G401 (cell line): Measurements from ENCODE around the gene NIPAL3. TPM values are rescaled to one million over a fixed set of nuclear protein-coding genes. Genes with fewer than 3 reads are reported as not detected.
"Not testable (repeated sequence)": the region's sequence is repeated elsewhere in the genome, so short reads cannot be mapped to it uniquely, and the experiment has no call there.

Source experiments
- DNase-seq: peaks from one replicate; pipeline ENCODE4 v3.0.0-alpha.2; 2015; ENCODE audit warnings: low spot score
- in situ Hi-C: cut with HindIII; loops from 2 replicates; pipeline ENCODE4 v1.10.0; 2016; ENCODE audit warnings: low sequenced_read_pairs, mixed read lengths
- total RNA-seq: library from RNA; depleted of rRNA; stranded (reverse); fragments of >200 nt; shearing (Covaris generic); gene quantifications from 2 replicates; pipeline ENCODE4 v1.2.3, GENCODE V29; 2014

The NIPAL3 gene
- total RNA-seq, 1 experiment from 2014 or later: 12.3 TPM

GRCh38 chr1:24476571-24476970, 61.0 kb downstream of the NIPAL3 start:
- no peak for DNase-seq
- in situ Hi-C loops: no loop called here

DNA sequence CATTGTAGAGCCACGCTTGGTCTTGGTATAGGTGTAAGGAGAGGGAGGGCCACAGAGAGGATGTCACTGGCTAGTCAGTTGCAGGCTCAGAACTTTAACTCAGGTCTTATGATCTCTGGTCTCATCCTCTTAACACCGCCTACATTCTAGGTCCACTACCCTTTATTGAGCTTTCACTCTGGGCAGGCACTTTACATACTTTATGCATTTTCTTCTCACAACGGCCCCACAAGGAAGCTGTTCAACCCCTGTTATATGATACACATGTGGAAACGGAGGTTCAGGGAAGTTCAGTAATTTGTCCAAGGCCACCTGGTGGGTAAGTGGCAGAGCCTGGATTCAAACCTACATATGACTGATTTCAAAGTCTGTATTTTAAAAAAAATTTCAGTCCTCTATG, 61.7 kb downstream of the NIPAL3 start:
- no peak for DNase-seq
- in situ Hi-C loops: no loop called here

- no peak for DNase-seq
- in situ Hi-C loops: no loop called here
These were observed 65.5 kb downstream of the NIPAL3 start for GRCh38 chr1:24481101-24481500.

GRCh38 chr1:24481843-24482610, 66.4 kb downstream of the NIPAL3 start:
- in situ Hi-C loops: no loop called here
- no peak for DNase-seq

- in situ Hi-C loops: no loop called here
These were observed 67.8 kb downstream of the NIPAL3 start for GRCh38 chr1:24483441-24483840.

DNA sequence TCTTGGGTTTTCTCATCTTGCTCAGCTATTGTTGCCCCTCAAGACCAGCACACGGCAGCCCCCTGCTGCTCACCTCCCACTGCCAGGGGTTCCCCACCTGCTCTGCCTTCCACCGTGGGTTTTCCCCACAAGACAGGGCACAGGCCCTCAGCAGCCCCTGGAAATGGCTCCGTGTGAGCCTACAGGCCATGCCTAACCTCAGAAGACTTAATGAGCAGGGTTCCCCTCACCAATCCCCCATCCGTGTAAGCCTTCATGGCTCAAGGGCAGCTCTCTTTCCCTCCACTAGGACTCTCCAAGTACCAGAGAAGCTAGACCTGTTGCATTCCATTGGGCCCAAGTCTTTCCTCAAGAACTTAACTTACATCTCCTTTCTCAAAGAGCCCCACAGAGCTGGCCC, 68.6 kb downstream of the NIPAL3 start:
- no peak for DNase-seq
- in situ Hi-C loops: no loop called here

More at GRCh38 chr1:24483441-24483840, 67.8 kb downstream of the NIPAL3 start:
- DNase-seq: no peak

DNA sequence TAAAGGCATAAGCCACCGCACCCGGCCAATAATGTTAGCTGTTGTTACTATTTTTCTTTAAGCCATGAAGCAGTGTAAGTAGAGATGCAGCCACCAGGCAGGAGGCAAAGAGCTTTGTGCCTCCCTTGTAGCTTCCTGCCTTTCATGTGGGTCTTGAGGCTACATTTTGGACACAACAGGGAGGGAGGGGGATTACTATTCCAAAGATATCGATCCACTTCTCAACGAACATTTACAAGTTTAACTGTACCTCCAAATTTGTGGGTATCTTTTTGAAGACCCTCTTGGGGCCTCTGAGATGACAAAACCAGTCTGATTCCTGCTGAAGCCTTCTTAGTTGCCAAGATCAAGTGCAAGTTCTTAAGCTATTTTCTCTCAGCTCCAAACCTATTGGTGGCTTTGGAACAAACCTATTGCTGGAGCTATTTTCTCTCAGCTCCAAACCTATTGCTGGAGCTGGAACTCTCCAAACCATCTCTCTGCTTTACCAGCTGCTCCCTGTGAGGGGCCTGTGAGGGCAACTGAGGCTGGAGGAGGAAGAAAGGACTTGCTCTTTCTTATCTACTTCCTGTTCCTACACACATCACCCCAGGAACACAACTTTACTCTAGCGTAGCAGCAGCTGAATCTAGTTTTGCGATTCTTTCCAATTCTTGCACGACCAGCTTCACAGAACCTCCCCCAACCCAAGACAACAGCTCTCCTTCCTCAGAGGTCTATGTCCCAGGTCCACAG, 70.9 kb downstream of the NIPAL3 start:
- in situ Hi-C loops: no loop called here
- DNase-seq: no peak

DNA sequence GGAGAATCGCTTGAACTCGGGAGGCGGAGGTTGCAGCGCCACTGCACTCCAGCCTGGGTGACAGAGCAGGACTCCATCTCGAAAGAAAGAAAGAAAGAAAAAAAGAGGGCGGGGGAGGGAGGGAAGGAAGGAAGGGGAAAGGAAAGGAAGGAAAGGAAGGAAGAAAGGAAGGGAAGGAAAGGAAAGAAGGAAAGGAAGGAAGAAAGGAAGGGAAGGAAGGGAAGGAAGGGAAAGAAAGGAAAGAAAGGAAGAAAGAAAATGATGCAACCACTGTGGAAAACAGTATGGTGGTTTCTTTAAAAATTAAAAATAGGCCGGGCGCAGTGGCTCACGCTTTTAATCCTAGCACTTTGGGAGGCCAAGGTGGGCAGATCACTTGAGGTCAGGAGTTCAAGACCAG, 71.9 kb downstream of the NIPAL3 start:
- in situ Hi-C loops: no loop called here
- DNase-seq: no peak

DNA sequence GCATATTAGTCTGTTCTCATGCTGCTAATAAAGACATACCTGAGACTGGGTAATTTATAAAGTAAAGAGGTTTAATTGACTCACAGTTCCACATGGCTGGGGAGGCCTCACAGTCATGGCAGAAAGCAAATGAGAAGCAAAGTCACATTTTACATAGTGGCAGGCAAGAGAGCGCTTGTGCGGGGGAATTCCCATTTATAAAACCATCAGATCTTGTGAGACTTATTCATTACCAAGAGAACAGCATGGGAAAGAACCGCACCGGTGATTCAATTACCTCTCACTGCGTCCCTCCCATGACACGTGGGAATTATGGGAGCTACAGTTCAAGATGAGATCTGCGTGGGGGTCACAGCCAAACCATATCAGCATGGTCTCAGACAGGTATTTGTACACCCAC, 72.6 kb downstream of the NIPAL3 start:
- in situ Hi-C loops, DNase-seq: not testable (repeated sequence)

DNA sequence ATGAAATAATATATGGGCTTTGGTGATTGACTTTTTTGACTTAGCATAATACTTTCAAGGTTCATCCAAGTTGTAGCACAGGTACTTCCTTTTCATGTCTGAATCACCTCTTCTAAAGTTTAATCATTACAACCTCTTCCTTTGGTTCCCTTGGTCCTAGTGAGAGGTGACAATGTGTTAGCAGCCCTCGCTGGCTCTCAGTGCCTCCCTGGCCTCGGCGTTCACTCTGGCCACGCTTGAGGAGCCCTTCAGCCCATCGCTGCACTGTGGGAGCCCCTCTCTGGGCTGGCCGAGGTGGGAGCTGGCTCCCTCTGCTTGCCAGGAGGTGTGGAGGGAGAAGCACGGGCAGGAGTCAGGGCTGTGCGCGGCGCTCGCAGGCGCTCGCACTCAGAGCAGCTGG, 74.1 kb downstream of the NIPAL3 start:
- in situ Hi-C loops: no loop called here
- DNase-seq: no peak

DNA sequence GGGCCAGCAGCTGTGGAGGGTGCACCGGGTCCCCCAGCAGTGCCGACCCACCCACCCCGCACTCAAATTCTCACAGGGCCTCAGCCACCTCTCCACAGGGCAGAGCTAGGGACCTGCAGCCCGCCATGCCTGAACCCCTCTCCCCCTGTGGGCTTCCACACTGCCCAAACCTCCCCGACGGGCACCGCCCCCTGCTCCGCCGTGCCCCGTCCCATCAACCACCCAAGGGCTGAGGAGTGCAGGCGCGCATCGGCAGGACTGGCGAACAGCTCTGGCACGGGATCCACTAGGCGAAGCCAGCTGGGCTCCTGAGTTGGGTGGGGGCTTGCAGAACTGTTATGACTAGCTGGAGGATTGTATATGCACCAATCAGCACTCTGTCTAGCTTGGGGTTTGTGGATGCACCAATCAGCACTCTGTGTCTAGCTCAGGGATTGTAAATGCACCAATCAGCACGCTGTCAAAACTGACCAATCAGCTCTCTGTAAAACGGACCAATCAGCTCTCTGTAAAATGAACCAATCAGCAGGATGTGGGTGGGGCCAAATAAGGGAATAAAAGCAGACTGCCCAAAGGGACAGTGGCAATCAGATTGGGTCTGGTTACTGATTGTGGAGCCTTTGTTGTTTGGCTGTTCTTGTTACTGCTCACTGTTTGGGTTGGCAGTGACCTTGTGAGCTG, 74.6 kb downstream of the NIPAL3 start:
- in situ Hi-C loops: no loop called here
- no peak for DNase-seq

DNA sequence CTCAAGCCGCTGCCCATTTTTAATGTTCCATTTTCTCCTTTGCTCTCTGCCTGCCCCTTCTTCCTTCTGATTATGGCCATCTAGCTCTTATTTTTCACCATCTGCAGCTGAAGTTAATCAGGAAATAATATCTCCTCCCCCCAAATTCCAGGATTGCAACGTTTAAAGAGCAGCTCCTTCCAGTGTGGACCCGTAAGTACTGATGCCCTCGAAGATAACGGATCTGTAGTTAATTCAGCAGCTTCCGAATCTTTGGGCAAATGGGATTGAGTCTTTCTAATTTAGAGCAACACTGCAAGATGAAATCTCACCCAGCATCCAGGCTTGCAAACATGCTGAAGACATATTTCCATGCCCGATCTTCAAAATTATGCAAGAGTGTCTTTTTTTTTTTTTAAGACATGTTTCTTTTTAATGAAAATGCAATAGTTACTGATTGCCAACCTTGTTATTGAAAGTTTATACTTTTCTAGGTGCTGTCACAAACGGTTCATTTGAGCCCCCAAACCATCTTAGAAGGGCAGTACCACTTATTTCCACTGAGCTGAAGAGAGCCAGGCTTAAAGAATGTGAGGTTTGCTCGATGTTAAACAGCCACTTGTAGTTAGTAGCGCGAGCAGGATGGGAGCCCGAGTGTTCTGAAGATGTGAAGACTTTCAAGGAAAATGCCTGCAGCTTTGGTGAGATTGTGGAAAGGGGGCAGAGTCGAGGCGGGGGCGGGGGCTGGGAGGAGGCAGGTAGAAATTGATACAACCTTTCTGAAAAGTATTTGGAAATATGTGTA, 76.2 kb downstream of the NIPAL3 start:
- in situ Hi-C loops: no loop called here

GRCh38 chr1:24492935-24493334, 77.3 kb downstream of the NIPAL3 start:
- DNase-seq, in situ Hi-C loops: not testable (repeated sequence)

More for the DNA sequence above, 76.2 kb downstream of the NIPAL3 start:
- no peak for DNase-seq

- no peak for DNase-seq
- in situ Hi-C loops: no loop called here
These were observed 78.2 kb downstream of the NIPAL3 start for GRCh38 chr1:24493785-24494184.

GRCh38 chr1:24498589-24498988, 83.0 kb downstream of the NIPAL3 start:
- in situ Hi-C loops: no loop called here
- DNase-seq: no peak

DNA sequence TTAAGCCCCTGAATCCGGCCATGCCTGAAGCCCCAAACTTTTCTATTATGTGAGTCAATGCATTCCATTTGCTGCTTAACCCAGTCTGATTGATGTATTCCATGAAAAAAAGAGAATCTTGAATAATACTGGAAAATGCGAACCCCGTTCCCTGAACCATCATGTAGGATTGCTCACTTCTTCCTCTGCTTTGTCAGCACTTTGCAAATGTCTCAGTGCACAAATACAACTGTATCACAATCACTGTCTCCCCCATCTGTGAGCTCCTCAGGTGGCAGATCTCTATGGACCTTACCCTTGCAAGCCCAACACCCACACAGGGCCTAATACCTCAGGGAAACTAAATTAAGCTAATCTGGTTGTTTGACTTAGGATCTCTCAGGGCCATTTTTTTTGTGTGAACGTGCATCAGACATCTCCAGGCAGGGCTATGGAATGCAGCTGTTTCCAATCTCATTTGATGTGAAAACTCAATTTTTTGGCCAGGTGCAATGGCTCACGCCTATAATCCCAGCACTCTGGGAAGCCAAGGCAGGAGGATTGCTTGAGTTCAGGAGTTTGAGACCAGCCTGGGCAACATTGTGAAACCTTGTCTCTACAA, 84.9 kb downstream of the NIPAL3 start:
- no peak for DNase-seq
- in situ Hi-C loops: no loop called here

GRCh38 chr1:24501371-24502064, 85.9 kb downstream of the NIPAL3 start:
- in situ Hi-C loops: no loop called here
- DNase-seq: no peak

DNA sequence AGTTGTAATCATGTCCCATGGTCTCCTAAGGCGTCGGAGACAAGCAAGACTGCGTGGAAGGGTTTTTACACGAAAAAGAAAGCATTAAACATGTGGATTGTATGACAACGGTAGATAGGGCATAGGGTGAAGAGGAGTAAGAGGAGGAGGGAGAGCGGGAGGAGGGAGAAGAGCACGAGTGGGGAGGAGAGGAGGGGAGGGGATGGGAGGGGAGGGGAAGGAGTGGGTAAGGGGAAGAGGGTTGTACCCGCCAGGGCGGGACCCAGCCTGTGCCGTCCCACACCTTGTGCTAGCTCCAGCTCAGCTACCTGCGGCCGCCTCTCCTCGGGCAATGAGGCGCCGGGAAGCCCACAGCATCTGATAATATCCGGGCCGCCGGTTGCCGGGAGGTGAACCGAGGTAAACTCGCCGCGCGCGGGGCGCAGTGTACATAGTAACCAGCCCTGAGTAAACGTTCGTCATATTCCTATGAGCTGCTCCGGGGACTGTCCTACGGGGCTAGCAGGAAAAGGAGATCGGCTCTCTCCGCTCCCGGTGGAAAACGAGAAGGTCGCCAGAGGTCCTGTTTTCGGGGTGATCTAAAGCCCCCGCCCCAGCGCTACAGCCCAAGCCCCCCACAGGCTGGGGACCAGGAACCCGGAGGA, 86.6 kb downstream of the NIPAL3 start:
- in situ Hi-C loops: no loop called here
- DNase-seq: peak; percentile 73
